ENCODE data around the gene MCM9. TPM values are rescaled to one million over a fixed set of nuclear protein-coding genes. Genes with fewer than 3 reads are reported as not detected.

MCM9 gene
- total RNA-seq, 1 experiment from 2014 or later, result 18.6 TPM

DNA sequence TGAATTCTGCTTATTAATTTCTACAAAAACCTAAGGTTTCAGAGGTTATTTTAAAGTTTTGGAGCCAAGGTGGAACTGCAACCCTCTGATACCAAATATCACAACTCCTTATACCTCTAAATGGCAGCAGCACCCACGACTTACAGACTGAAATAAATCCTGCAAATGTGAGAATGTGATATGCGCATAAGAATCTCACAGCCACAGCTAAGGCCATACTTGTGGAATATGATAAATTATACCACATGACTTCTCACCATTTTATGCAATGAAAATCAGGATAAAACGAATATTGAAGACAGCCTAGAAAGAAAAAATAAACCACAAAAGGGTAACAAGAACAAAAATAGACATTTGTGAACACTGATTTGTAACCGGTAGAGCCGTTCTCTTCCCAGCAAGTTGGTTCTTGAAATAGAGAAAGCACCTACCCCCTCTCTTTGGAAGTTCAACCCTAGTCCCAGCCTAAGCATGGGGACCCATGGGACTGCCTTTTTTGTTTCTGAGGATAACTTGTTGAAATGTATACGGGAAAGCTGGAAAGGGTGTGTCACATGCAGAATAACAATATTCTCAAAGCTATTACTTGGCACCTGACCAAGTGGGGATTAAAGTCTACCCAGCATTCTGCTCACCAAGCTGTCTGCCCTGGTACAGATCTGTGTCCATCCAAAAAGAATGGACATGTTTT lies 47.1 kb upstream of the MCM9 start:
- H3K4me1 Mint-ChIP-seq, result no peaks in the 10 kb centered on the region
- H3K36me3 Mint-ChIP-seq (ENCODE audit: insufficient read depth in 1 of 3, low read depth in 3 of 3), result peaks cover 3 to 23% (median 16%) of the 10 kb centered on the region in 3 experiments; a peak in 6 of 7 replicates

More for the DNA sequence above, 47.1 kb upstream of the MCM9 start:
- no peak overlapping the region for H3T11ph ChIP-seq (ENCODE audit: low read length)
- no peak overlapping the region for H3K23ac ChIP-seq (ENCODE audit: insufficient read length, low read depth, low read length)
- H3K27ac ChIP-seq (ENCODE audit: insufficient read length, low read depth, low read length), result no peak overlapping the region
- H3K23me2 ChIP-seq (ENCODE audit: insufficient read length, low read depth, low read length, poor library complexity, severe bottlenecking), result no peaks in the 10 kb centered on the region
- Mint-ChIP-seq H3K27ac (no peak overlapping the region; a peak in 1 of 7 replicates), H3K4me3 (no peak overlapping the region), H3K9me3 (no peaks in the 10 kb centered on the region), H3K27me3 (ENCODE audit: low read depth) (no peaks in the 10 kb centered on the region)
- H2AFZ ChIP-seq (ENCODE audit: low read length), result no peak overlapping the region
- no peak overlapping the region for H2BK20ac ChIP-seq (ENCODE audit: low read depth, low read length, poor library complexity, severe bottlenecking)
- no CpG with 5 or more reads among the region's 6 CpGs for WGBS (ENCODE audit: extremely low coverage, insufficient read length, low lambda C conversion rate)
- no peak overlapping the region for H3K4ac ChIP-seq (ENCODE audit: low read depth, low read length)
- H2BK12ac ChIP-seq (ENCODE audit: insufficient read length, low read depth, low read length), result no peak overlapping the region
- H3K9ac ChIP-seq (ENCODE audit: extremely low read depth, insufficient read length, low read length), result no peak overlapping the region
- H4K8ac ChIP-seq (replicated peaks; ENCODE audit: insufficient read length, low read depth, low read length), result no peak overlapping the region
- no peak overlapping the region for H3K4me2 ChIP-seq (ENCODE audit: insufficient read depth, insufficient read length, low read length)
- H2BK5ac ChIP-seq (ENCODE audit: insufficient read length, low read length), result no peak overlapping the region
- H4K91ac ChIP-seq (ENCODE audit: insufficient read length, low read depth, low read length), result no peak overlapping the region
- no peak overlapping the region for H3K56ac ChIP-seq (ENCODE audit: insufficient read length, low read depth, low read length)
- no peaks in the 10 kb centered on the region for H3K9me3 ChIP-seq (ENCODE audit: control insufficient read depth, low read depth, low read length)
- H3K79me2 ChIP-seq (ENCODE audit: insufficient read depth, low read length), result no peaks in the 10 kb centered on the region
- TF ChIP-seq, protein P1, sequence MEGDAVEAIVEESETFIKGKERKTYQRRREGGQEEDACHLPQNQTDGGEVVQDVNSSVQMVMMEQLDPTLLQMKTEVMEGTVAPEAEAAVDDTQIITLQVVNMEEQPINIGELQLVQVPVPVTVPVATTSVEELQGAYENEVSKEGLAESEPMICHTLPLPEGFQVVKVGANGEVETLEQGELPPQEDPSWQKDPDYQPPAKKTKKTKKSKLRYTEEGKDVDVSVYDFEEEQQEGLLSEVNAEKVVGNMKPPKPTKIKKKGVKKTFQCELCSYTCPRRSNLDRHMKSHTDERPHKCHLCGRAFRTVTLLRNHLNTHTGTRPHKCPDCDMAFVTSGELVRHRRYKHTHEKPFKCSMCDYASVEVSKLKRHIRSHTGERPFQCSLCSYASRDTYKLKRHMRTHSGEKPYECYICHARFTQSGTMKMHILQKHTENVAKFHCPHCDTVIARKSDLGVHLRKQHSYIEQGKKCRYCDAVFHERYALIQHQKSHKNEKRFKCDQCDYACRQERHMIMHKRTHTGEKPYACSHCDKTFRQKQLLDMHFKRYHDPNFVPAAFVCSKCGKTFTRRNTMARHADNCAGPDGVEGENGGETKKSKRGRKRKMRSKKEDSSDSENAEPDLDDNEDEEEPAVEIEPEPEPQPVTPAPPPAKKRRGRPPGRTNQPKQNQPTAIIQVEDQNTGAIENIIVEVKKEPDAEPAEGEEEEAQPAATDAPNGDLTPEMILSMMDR (conservative IDR thresholded peaks at IDR 0.05), result no peak
- no peak overlapping the region for H4K5ac ChIP-seq (ENCODE audit: insufficient read length, low read depth, low read length)
- no peak overlapping the region for H3K14ac ChIP-seq (ENCODE audit: insufficient read depth, low read length)
- no peaks in the 10 kb centered on the region for H3K4me1 ChIP-seq (ENCODE audit: insufficient read depth, low read length)
- no peaks in the 10 kb centered on the region for H3K79me1 ChIP-seq (ENCODE audit: insufficient read depth, low read depth, low read length, poor library complexity, severe bottlenecking)
- H2BK120ac ChIP-seq (ENCODE audit: low read depth, low read length, poor library complexity, severe bottlenecking), result no peak overlapping the region
- H3K27me3 ChIP-seq (ENCODE audit: insufficient read depth, low read length), result no peaks in the 10 kb centered on the region
- no peak overlapping the region for H2AK5ac ChIP-seq (ENCODE audit: insufficient read length, low read length)
- H2BK15ac ChIP-seq (ENCODE audit: low read depth, low read length), result no peak overlapping the region
- DNase-seq, result no peak
- no peak overlapping the region for H3K18ac ChIP-seq (ENCODE audit: insufficient read length, low read depth, low read length)
- H4K20me1 ChIP-seq (ENCODE audit: control insufficient read depth, insufficient read depth, insufficient read length), result no peaks in the 10 kb centered on the region

Data from H9 (cell line).